Measurements from ENCODE around the gene SLC9B2. TPM values are rescaled to one million over a fixed set of nuclear protein-coding genes. Genes with fewer than 3 reads are reported as not detected.

Gene SLC9B2
- total and polyA plus RNA-seq, 10 of the 15 experiments (the other 5 are each of a cell fraction or from before 2014, with no cell fraction given), result 8.9 to 32.5 (median 25.3) TPM

- TF ChIP-seq CBX3 (IDR thresholded peaks at IDR 0.05; ENCODE audit: borderline replicate concordance, low read depth) (no peak), BHLHE40 (IDR thresholded peaks at IDR 0.05; ENCODE audit: borderline replicate concordance in 1 of 2, low read depth in 2 of 2, low read length in 1 of 2) (peak in 1 of 2 experiments; percentile 60; a peak in 3 of 4 replicates), ZZZ3 (IDR thresholded peaks at IDR 0.05; ENCODE audit: control insufficient read depth, insufficient read length, low read depth) (no peak), SPI1 (IDR thresholded peaks at IDR 0.05; ENCODE audit: borderline replicate concordance, insufficient read depth, low read depth, low read length) (peak; percentile 48; the same call in 1 of the 2 replicates), RELB (IDR thresholded peaks at IDR 0.05; ENCODE audit: low read depth) (peak; percentile 85), BCL3 (IDR thresholded peaks at IDR 0.05; ENCODE audit: borderline replicate concordance, insufficient read depth, low read depth, low read length, poor library complexity, severe bottlenecking) (peak; percentile 91), MEF2B (IDR thresholded peaks at IDR 0.05; ENCODE audit: partially characterized antibody, poor library complexity, severe bottlenecking) (peak; percentile 15), RAD51 (IDR thresholded peaks at IDR 0.05) (no peak; the same call in 1 of the 2 replicates), IKZF1 (conservative IDR thresholded peaks at IDR 0.05) (peak; percentile 87), POLR2A (IDR thresholded peaks at IDR 0.05; ENCODE audit: low read depth, low read length) (peak; percentile 93)
These were observed 57.0 kb downstream of the SLC9B2 start, which contains the start of gene SLC9B1 (continued) for GRCh38 chr4:103019308-103020124.
